SU-DHL-6 (cell line): ENCODE measurements around the gene NECAB2.

Source experiments
- CTCF ChIP-seq: fragments of 200-600 bp; sonication (generic); IDR thresholded peaks from one replicate; pipeline ENCODE4 v1.5.1; 2017; ENCODE audit warnings: antibody characterized with exemption, mild to moderate bottlenecking, low read length, moderate library complexity; ENCODE audit not compliant: insufficient read depth, poor library complexity, severe bottlenecking
- EZH2phosphoT487 ChIP-seq: fragments of 200-600 bp; sonication (generic), shearing (Covaris generic); conservative IDR thresholded peaks from 2 replicates; pipeline ENCODE4 v1.6.1; 2018; ENCODE audit warnings: mild to moderate bottlenecking, antibody characterized with exemption, low read length, moderate library complexity, mixed read lengths

GRCh38 chr16:83937267-83937666, 30.8 kb upstream of the NECAB2 start:
- TF ChIP-seq CTCF (no peak), EZH2phosphoT487 (no peak)
